Middle frontal gyrus (tissue), 1 donor: ENCODE results near the gene AMIGO1.

Experiments
- DNase-seq: peaks from one replicate; pipeline ENCODE4 v3.0.0-alpha.2; 2015; ENCODE audit warnings: low spot score; ENCODE audit errors: extremely low spot score

Gene AMIGO1

DNA sequence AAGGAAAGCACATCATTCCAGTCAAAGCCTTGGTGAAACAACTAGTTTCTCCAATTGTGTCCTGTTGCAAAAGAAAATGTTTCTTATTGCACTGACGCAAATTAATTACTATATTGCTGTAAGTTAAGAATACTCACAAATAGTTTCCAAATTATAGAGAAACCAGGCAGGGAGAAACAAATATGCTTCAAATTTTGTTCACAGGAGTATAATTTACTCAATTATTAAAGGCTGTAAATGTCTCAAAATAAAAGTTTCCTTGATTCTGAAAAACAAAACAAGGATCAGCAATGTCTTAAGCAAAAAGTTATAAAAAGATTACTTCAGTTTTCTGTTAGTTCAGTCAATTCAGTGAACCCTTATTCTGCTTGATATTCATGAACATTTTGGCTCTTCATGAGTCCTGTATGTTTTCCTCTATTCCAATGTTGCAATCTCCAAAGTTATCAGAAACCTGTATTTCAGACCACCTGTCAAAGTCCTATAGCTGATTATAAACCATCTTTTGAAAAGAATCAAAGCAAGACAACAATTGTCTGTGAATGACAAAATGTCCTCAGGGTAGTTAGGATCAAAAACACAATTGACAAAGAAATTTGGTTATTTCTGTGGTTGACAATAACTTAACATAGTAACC is 54.9 kb downstream of the AMIGO1 start:
- DNase-seq, result no peak
